ENCODE results near the gene PLEKHM2.

The PLEKHM2 gene

GRCh38 chr1:15639262-15639661, 44.9 kb upstream of the PLEKHM2 start:
- no peaks in the 10 kb centered on the region for H3K27me3 ChIP-seq (ENCODE audit: insufficient read depth, poor library complexity, severe bottlenecking)
- DNase-seq (ENCODE audit: low read depth in 1 of 2, low spot score in 1 of 2): no peak
- no peak overlapping the region for H3K27ac ChIP-seq (replicated peaks)
- H3K4me3 ChIP-seq (replicated peaks; ENCODE audit: insufficient read depth, low read length): no peak overlapping the region
- TF ChIP-seq POLR2AphosphoS5 (IDR thresholded peaks at IDR 0.05; ENCODE audit: low read depth) (no peak), REST (IDR thresholded peaks at IDR 0.05; ENCODE audit: insufficient replicate concordance, low read depth) (no peak), SPI1 (IDR thresholded peaks at IDR 0.05; ENCODE audit: borderline replicate concordance, low read depth) (no peak), GABPA (IDR thresholded peaks at IDR 0.05; ENCODE audit: low read depth) (no peak), CTCF (IDR thresholded peaks at IDR 0.05; ENCODE audit: insufficient read depth, low read length) (no peak)

GRCh38 chr1:15639931-15640330, 44.2 kb upstream of the PLEKHM2 start:
- no peak for DNase-seq (ENCODE audit: low read depth in 1 of 2, low spot score in 1 of 2)

GRCh38 chr1:15640667-15641066, 43.5 kb upstream of the PLEKHM2 start:
- peak; percentile 76 for TF ChIP-seq SPI1 (IDR thresholded peaks at IDR 0.05; ENCODE audit: borderline replicate concordance, low read depth)
- no peak for TF ChIP-seq REST (IDR thresholded peaks at IDR 0.05; ENCODE audit: insufficient replicate concordance, low read depth)
- no peaks in the 10 kb centered on the region for H3K27me3 ChIP-seq (ENCODE audit: insufficient read depth, poor library complexity, severe bottlenecking)
- H3K4me3 ChIP-seq (replicated peaks; ENCODE audit: insufficient read depth, low read length): no peak overlapping the region
- H3K27ac ChIP-seq (replicated peaks): peak overlapping the region; percentile 60
- peak in 1 of 2 experiments; percentile 57 for DNase-seq (ENCODE audit: low read depth in 1 of 2, low spot score in 1 of 2)

More at GRCh38 chr1:15639931-15640330, 44.2 kb upstream of the PLEKHM2 start:
- Histone ChIP-seq H3K27ac (replicated peaks) (peak overlapping the region; percentile 60), H3K4me3 (replicated peaks; ENCODE audit: insufficient read depth, low read length) (no peak overlapping the region), H3K27me3 (ENCODE audit: insufficient read depth, poor library complexity, severe bottlenecking) (no peaks in the 10 kb centered on the region)
- TF ChIP-seq POLR2AphosphoS5 (IDR thresholded peaks at IDR 0.05; ENCODE audit: low read depth) (no peak), GABPA (IDR thresholded peaks at IDR 0.05; ENCODE audit: low read depth) (no peak), CTCF (IDR thresholded peaks at IDR 0.05; ENCODE audit: insufficient read depth, low read length) (no peak), SPI1 (IDR thresholded peaks at IDR 0.05; ENCODE audit: borderline replicate concordance, low read depth) (no peak), REST (IDR thresholded peaks at IDR 0.05; ENCODE audit: insufficient replicate concordance, low read depth) (no peak)

All from HL-60 (cell line).